SH-SY5Y (cell line): Measurements from ENCODE around the gene C2orf69.

Experiments
- GATA2 ChIP-seq: IDR thresholded peaks from 2 replicates; pipeline ENCODE4 v1.6.1; 2011; ENCODE audit warnings: mild to moderate bottlenecking, low read depth, low read length
- GATA3 ChIP-seq: IDR thresholded peaks from 2 replicates; pipeline ENCODE4 v1.6.1; 2011; ENCODE audit warnings: low read depth, mild to moderate bottlenecking, low read length, moderate library complexity

GRCh38 chr2:199933466-199933865 is 22.4 kb downstream of the C2orf69 start:
- TF ChIP-seq GATA3 (no peak), GATA2 (no peak)
